ENCODE results near the gene MAS1.

The MAS1 gene

GRCh38 chr6:159887146-159887545 is 3.6 kb upstream of the MAS1 start:
- H3K4me1 ChIP-seq (ENCODE audit: control insufficient read depth, low read length): no peaks in the 10 kb centered on the region
- no peaks in the 10 kb centered on the region for H3F3A ChIP-seq (ENCODE audit: control insufficient read depth, insufficient read depth)
- no peak overlapping the region for H3K27ac ChIP-seq (ENCODE audit: low read depth, low read length)
- no peak for TF ChIP-seq CTCF (IDR thresholded peaks at IDR 0.05; ENCODE audit: low read depth, low read length, poor library complexity, severe bottlenecking)
- no peak for TF ChIP-seq EZH2phosphoT487 (IDR thresholded peaks at IDR 0.05; ENCODE audit: borderline replicate concordance, low read length)
- H3K4me2 ChIP-seq (ENCODE audit: low read length): no peak overlapping the region
- peaks cover 19% of the 10 kb centered on the region for H3K27me3 ChIP-seq (ENCODE audit: control insufficient read depth, low read length)
- no peaks in the 10 kb centered on the region for H3K9me3 ChIP-seq (ENCODE audit: control insufficient read depth, insufficient read depth, low read length)
- H3K4me3 ChIP-seq (ENCODE audit: low read length): no peak overlapping the region
- H3K36me3 ChIP-seq (ENCODE audit: control insufficient read depth, low read length): no peaks in the 10 kb centered on the region
- H3K79me2 ChIP-seq (ENCODE audit: control insufficient read depth, low read length): no peaks in the 10 kb centered on the region
- H3K9me2 ChIP-seq (replicated peaks; ENCODE audit: control insufficient read depth, low read length): no peaks in the 10 kb centered on the region
- H4K20me1 ChIP-seq (ENCODE audit: control insufficient read depth, insufficient read depth, low read depth, low read length): no peaks in the 10 kb centered on the region

- no peaks in the 10 kb centered on the region for H3K9me2 ChIP-seq (replicated peaks; ENCODE audit: control insufficient read depth, low read length)
- H3K9me3 ChIP-seq (ENCODE audit: control insufficient read depth, insufficient read depth, low read length): no peaks in the 10 kb centered on the region
- H3F3A ChIP-seq (ENCODE audit: control insufficient read depth, insufficient read depth): no peaks in the 10 kb centered on the region
- no peaks in the 10 kb centered on the region for H3K36me3 ChIP-seq (ENCODE audit: control insufficient read depth, low read length)
- no peak overlapping the region for H3K4me2 ChIP-seq (ENCODE audit: low read length)
- no peak overlapping the region for H3K27ac ChIP-seq (ENCODE audit: low read depth, low read length)
- peaks cover 21% of the 10 kb centered on the region for H3K27me3 ChIP-seq (ENCODE audit: control insufficient read depth, low read length)
- no peaks in the 10 kb centered on the region for H3K79me2 ChIP-seq (ENCODE audit: control insufficient read depth, low read length)
- H4K20me1 ChIP-seq (ENCODE audit: control insufficient read depth, insufficient read depth, low read depth, low read length): no peaks in the 10 kb centered on the region
- no peak for TF ChIP-seq EZH2phosphoT487 (IDR thresholded peaks at IDR 0.05; ENCODE audit: borderline replicate concordance, low read length)
- TF ChIP-seq CTCF (IDR thresholded peaks at IDR 0.05; ENCODE audit: low read depth, low read length, poor library complexity, severe bottlenecking): no peak
- H3K4me3 ChIP-seq (ENCODE audit: low read length): no peak overlapping the region
- no peaks in the 10 kb centered on the region for H3K4me1 ChIP-seq (ENCODE audit: control insufficient read depth, low read length)
Observed at GRCh38 chr6:159887761-159888160, 3.0 kb upstream of the MAS1 start.

GRCh38 chr6:159890201-159890600 is 587 bp upstream of the MAS1 start:
- H3K27ac ChIP-seq (ENCODE audit: low read depth, low read length): no peak overlapping the region
- H3K79me2 ChIP-seq (ENCODE audit: control insufficient read depth, low read length): no peaks in the 10 kb centered on the region
- H3K9me3 ChIP-seq (ENCODE audit: control insufficient read depth, insufficient read depth, low read length): no peaks in the 10 kb centered on the region
- no peak overlapping the region for H3K4me3 ChIP-seq (ENCODE audit: low read length)
- no peaks in the 10 kb centered on the region for H3F3A ChIP-seq (ENCODE audit: control insufficient read depth, insufficient read depth)
- H3K4me1 ChIP-seq (ENCODE audit: control insufficient read depth, low read length): no peaks in the 10 kb centered on the region
- H3K27me3 ChIP-seq (ENCODE audit: control insufficient read depth, low read length): peaks cover 25% of the 10 kb centered on the region
- no peak overlapping the region for H3K4me2 ChIP-seq (ENCODE audit: low read length)
- TF ChIP-seq CTCF (IDR thresholded peaks at IDR 0.05; ENCODE audit: low read depth, low read length, poor library complexity, severe bottlenecking) (no peak), EZH2phosphoT487 (IDR thresholded peaks at IDR 0.05; ENCODE audit: borderline replicate concordance, low read length) (no peak)
- H3K36me3 ChIP-seq (ENCODE audit: control insufficient read depth, low read length): no peaks in the 10 kb centered on the region
- no peaks in the 10 kb centered on the region for H4K20me1 ChIP-seq (ENCODE audit: control insufficient read depth, insufficient read depth, low read depth, low read length)
- no peaks in the 10 kb centered on the region for H3K9me2 ChIP-seq (replicated peaks; ENCODE audit: control insufficient read depth, low read length)

GRCh38 chr6:159892053-159892452 is 1.3 kb downstream of the MAS1 start:
- Histone ChIP-seq H3K4me3 (ENCODE audit: low read length) (no peak overlapping the region), H3K9me2 (replicated peaks; ENCODE audit: control insufficient read depth, low read length) (no peaks in the 10 kb centered on the region), H3K27ac (ENCODE audit: low read depth, low read length) (no peak overlapping the region), H3K27me3 (ENCODE audit: control insufficient read depth, low read length) (peaks cover 25% of the 10 kb centered on the region), H3K4me2 (ENCODE audit: low read length) (no peak overlapping the region), H3K36me3 (ENCODE audit: control insufficient read depth, low read length) (no peaks in the 10 kb centered on the region), H3K79me2 (ENCODE audit: control insufficient read depth, low read length) (no peaks in the 10 kb centered on the region), H3K9me3 (ENCODE audit: control insufficient read depth, insufficient read depth, low read length) (no peaks in the 10 kb centered on the region), H4K20me1 (ENCODE audit: control insufficient read depth, insufficient read depth, low read depth, low read length) (no peaks in the 10 kb centered on the region), H3K4me1 (ENCODE audit: control insufficient read depth, low read length) (no peaks in the 10 kb centered on the region), H3F3A (ENCODE audit: control insufficient read depth, insufficient read depth) (no peaks in the 10 kb centered on the region)
- TF ChIP-seq EZH2phosphoT487 (IDR thresholded peaks at IDR 0.05; ENCODE audit: borderline replicate concordance, low read length): no peak
- TF ChIP-seq CTCF (IDR thresholded peaks at IDR 0.05; ENCODE audit: low read depth, low read length, poor library complexity, severe bottlenecking): no peak
